ENCODE data around the gene C2CD4A. TPM values are rescaled to one million over a fixed set of nuclear protein-coding genes. Genes with fewer than 3 reads are reported as not detected.

The C2CD4A gene
- 1.3 and 2.1 TPM in 2 replicates for total RNA-seq

GRCh38 chr15:62066663-62067447, at the start of gene C2CD4A:
C2CD4A (plus strand) TSS chr15:62066977; CDS start chr15:62067614, 637 bp downstream.

GRCh38 chr15:62060113-62060895, 6.5 kb upstream of the C2CD4A start, which contains the start of gene VPS13C:
VPS13C (minus strand) TSS chr15:62060447; CDS start chr15:62060374, 73 bp downstream.

Other genes starting within 250 kb of the C2CD4A start
- 14.9 and 19.1 TPM in 2 replicates for gene VPS13C, start 6.5 kb upstream of the C2CD4A start, total RNA-seq
- 0.56 TPM in 1 of 2 replicates, not detected in the other for gene C2CD4B, start 98.3 kb downstream of the C2CD4A start, total RNA-seq